Measurements from ENCODE around the gene TCP11L2. TPM values are rescaled to one million over a fixed set of nuclear protein-coding genes. Genes with fewer than 3 reads are reported as not detected.

TCP11L2 gene
- total and polyA plus RNA-seq, 2 of the 4 experiments (the other 2 are of a cell fraction) = 7.3 to 32.8 TPM

DNA sequence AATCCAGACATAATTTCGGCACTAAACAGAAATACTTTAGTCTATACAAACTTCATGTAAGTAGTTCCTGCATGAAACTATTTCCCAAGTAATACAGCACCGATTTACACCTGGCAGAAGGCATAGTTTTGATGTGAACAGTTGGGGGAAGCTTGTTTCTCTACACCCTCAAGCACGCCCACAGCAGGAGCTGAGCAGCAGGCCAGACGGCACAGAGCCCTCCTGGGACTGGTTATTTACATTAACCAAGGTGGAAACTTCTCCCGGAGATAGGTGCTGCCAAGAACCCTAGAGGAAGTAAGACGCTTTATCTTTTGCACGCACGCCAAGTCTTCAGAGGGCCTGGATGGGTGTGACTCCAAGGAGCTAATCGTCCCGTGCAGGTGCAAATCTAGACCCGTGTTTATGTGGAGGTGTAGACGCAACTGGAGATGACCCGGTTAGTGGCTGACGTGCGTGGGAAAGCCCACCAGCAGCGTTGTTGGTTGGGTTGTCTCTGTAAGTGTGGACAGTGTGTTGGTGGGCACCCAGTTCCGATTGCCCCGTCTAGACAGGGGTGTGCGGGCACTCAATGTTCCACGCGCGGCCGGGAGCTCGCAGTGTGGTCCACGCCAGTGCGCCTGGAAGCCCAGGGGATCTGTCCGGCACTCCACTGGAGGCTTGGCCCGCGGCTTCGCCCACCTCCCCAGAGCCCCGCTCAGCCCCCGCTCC, 767 bp upstream of the TCP11L2 start (continued):
- TF ChIP-seq, protein P1, sequence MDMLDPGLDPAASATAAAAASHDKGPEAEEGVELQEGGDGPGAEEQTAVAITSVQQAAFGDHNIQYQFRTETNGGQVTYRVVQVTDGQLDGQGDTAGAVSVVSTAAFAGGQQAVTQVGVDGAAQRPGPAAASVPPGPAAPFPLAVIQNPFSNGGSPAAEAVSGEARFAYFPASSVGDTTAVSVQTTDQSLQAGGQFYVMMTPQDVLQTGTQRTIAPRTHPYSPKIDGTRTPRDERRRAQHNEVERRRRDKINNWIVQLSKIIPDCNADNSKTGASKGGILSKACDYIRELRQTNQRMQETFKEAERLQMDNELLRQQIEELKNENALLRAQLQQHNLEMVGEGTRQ (IDR thresholded peaks at IDR 0.05; ENCODE audit: low read depth, low read length) = no peak
- TF ChIP-seq MAFK (IDR thresholded peaks at IDR 0.05; ENCODE audit: low read depth, low read length) = no peak

Measured in IMR-90 (cell line).